ENCODE measurements around the gene TOX3.

Gene TOX3

DNA sequence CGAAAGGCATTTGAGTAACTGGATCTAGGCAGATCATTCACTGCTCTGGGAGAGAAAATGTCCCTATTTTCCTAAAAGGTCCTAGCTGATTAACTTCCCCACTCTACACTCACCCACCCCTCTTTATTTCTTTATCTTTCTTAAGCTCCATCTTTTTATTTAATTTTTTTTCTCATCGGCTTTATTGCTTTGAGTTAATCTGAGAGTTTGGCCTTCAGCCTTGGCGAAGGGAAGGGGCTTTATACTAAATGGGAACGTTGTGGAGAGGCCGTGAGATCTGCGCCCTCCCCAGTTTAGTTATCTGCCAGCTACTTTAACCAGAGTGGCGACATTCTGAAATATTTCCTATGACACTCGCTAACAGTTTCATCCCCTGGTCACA lies 882 bp upstream of the TOX3 start:
- no peak overlapping the region for H3K4me3 ChIP-seq (replicated peaks in 1 of 2; ENCODE audit: low read depth in 2 of 2, low read length in 2 of 2)

DNA sequence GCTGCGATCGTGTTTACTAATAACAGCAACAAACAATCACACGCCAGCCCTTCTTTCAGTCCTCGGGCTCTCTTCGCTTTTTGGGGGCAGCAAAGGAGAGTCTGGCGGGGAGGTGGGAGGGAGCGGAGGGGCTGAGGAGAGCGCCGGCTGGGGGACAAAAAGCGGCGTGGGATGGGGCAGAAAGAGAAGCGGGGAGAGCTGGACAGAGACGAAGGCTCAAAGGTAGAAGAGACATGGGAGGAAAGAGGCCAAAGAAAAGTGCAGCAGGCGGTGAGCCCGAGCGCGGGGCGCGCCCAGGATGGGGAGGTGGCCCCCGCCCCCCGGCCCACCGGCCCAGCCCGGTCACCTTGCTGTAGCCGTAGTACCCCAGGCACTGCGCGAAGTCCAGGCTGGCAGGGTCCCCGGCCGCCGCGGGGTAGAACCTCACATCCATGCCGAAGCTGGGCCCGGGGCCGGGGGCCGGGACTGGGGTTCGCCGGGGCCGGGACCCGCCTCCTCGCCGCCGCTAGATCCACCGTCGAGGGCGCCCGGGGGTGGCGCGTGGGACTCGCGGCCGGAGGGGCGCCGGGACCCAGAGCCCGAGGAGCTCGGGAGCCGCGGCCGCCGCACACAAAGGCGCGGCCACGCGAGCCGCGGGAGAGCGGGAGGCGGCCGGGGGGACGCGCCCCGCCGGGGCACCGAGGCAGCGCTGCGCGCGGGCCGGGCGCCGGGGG lies 496 bp downstream of the TOX3 start:
- H3K4me3 ChIP-seq (replicated peaks in 1 of 2; ENCODE audit: low read depth in 2 of 2, low read length in 2 of 2): no peak overlapping the region
- TF ChIP-seq, protein P1, sequence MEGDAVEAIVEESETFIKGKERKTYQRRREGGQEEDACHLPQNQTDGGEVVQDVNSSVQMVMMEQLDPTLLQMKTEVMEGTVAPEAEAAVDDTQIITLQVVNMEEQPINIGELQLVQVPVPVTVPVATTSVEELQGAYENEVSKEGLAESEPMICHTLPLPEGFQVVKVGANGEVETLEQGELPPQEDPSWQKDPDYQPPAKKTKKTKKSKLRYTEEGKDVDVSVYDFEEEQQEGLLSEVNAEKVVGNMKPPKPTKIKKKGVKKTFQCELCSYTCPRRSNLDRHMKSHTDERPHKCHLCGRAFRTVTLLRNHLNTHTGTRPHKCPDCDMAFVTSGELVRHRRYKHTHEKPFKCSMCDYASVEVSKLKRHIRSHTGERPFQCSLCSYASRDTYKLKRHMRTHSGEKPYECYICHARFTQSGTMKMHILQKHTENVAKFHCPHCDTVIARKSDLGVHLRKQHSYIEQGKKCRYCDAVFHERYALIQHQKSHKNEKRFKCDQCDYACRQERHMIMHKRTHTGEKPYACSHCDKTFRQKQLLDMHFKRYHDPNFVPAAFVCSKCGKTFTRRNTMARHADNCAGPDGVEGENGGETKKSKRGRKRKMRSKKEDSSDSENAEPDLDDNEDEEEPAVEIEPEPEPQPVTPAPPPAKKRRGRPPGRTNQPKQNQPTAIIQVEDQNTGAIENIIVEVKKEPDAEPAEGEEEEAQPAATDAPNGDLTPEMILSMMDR (IDR thresholded peaks at IDR 0.05; ENCODE audit: low read depth, low read length): no peak
- no peak for DNase-seq (ENCODE audit: low read depth in 2 of 2)

More for the DNA sequence above, 882 bp upstream of the TOX3 start:
- TF ChIP-seq, protein P1 (IDR thresholded peaks at IDR 0.05; ENCODE audit: low read depth, low read length): no peak
- DNase-seq (ENCODE audit: low read depth in 2 of 2): no peak

DNA sequence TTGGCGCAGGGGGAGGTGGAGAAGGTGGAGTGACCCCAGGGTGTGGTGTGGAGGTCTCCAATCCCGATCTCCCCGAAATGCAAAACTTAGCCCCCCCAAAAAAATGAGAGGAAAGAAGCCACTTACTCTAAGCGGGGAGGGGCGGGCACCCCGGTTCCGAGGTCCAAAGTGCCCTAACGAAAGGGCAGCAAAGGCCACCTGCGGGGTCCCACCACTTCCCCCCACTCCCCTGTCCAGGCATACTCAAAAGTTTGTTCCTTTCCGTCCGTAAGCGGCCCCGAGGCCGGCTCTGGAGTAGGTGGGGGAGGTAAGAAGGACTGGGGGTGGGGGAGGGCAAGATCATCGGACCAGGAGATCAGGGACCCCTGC lies 1.1 kb downstream of the TOX3 start:
- no peak for DNase-seq (ENCODE audit: low read depth in 2 of 2)
- no peak overlapping the region for H3K4me3 ChIP-seq (replicated peaks in 1 of 2; ENCODE audit: low read depth in 2 of 2, low read length in 2 of 2)
- TF ChIP-seq, protein P1 (IDR thresholded peaks at IDR 0.05; ENCODE audit: low read depth, low read length): no peak

DNA sequence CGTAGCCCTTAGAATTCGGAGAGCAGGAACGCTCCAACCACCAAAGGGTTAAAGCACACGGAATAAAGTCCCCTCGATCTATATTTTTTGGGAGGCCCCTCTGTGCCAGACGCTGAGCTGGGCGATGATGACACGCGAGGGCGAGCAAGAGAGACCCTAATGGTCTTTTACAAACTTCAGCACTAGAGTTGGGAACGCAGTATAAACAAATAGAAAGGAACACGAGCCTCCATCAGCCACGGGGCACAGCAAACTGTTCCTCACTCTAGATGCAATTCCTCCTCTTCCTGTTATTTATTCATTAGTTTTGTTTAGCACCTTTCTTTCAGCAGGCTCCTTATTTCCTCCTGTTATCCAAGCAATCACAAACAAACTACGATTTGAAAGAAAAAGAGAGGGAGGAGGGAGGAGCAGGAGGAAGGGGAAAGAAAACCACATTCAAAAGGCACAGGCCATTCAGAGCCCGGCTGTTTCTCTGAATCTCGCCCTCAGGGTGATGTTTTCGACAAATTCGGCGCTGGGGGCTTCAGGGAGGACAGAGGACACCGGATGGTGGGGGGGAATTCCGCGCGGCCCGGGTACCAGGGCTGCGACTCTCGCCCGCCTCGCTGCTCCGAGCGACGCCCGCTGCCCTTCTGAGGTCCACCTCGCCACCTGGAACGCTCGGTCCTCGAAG lies 1.6 kb downstream of the TOX3 start:
- no peak for DNase-seq (ENCODE audit: low read depth in 2 of 2)
- no peak overlapping the region for H3K4me3 ChIP-seq (replicated peaks in 1 of 2; ENCODE audit: low read depth in 2 of 2, low read length in 2 of 2)
- TF ChIP-seq, protein P1 (IDR thresholded peaks at IDR 0.05; ENCODE audit: low read depth, low read length): no peak

DNA sequence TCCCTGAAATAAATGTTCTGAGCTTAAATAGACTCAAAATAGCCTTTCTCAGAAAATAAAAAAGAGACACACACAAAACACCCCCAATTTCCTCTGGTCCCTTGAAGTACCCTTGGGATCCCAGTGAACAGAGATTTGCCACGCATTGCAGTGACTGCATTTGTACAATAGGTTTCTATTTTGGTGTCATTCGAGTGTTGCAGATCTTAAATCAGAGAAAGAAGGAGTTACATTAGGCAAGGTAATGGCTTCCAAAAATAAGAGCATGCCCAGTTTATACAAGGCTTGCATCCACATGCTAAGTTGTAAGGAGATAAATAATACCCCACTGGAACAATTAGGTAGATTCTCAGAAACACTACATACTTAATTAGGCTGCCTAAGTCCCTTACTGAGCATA lies 2.2 kb downstream of the TOX3 start:
- H3K4me3 ChIP-seq (replicated peaks in 1 of 2; ENCODE audit: low read depth in 2 of 2, low read length in 2 of 2): no peak overlapping the region
- TF ChIP-seq, protein P1 (IDR thresholded peaks at IDR 0.05; ENCODE audit: low read depth, low read length): no peak
- no peak for DNase-seq (ENCODE audit: low read depth in 2 of 2)

DNA sequence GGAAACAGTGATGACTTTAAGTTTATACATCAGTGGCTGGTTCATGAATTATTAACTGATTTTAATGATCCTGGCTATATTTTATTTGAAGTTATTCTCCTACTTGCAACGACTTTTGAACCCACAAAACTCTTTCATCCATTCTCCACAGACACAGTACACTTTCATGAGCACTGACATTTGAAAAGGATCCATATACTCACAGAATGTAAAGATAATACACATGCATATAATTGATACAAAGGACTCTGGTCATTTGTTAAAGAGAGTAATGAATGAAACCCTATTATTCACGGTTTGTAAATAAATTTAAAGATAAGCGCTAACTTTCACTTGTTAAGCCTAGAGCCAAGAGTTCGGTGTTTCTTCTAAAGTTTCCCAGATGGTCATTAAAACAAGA lies 3.3 kb downstream of the TOX3 start:
- TF ChIP-seq, protein P1 (IDR thresholded peaks at IDR 0.05; ENCODE audit: low read depth, low read length): no peak
- no peak for DNase-seq (ENCODE audit: low read depth in 2 of 2)
- no peak overlapping the region for H3K4me3 ChIP-seq (replicated peaks in 1 of 2; ENCODE audit: low read depth in 2 of 2, low read length in 2 of 2)
